Mesothelial cell of epicardium (in vitro differentiated cells): ENCODE measurements around the gene HAS3. TPM values are rescaled to one million over a fixed set of nuclear protein-coding genes. Genes with fewer than 3 reads are reported as not detected.
A peak's percentile ranks its signal among the peaks of the same experiment; 100 is the strongest.

Source experiments
- DNase-seq, 2 experiments: peaks; one replicate each; pipeline ENCODE4 v3.0.0; 2021; ENCODE audit warnings: low spot score in 2 of 2; ENCODE audit not compliant: unreplicated experiment in 2 of 2
- H3K27ac Mint-ChIP-seq: 2 replicates; pipeline ENCODE4 v1.8.0; 2021; ENCODE audit warnings: mixed read lengths
- H3K27me3 Mint-ChIP-seq: 2 replicates; pipeline ENCODE4 v1.8.0; 2021; ENCODE audit warnings: low read depth, mixed read lengths
- H3K36me3 Mint-ChIP-seq: 2 replicates; pipeline ENCODE4 v1.8.0; 2021; ENCODE audit warnings: mixed read lengths
- H3K4me1 Mint-ChIP-seq: 2 replicates; pipeline ENCODE4 v1.8.0; 2021; ENCODE audit warnings: mixed read lengths
- H3K4me3 Mint-ChIP-seq: 2 replicates; pipeline ENCODE4 v1.8.0; 2021; ENCODE audit warnings: mild to moderate bottlenecking, moderate library complexity, mixed read lengths
- H3K9me3 Mint-ChIP-seq: 2 replicates; pipeline ENCODE4 v1.8.0; 2021; ENCODE audit warnings: mixed read lengths
- CTCF ChIP-seq: fragments of 200-600 bp; sonication (generic); IDR thresholded peaks from one replicate; pipeline ENCODE4 v1.5.0; 2021; ENCODE audit warnings: antibody characterized with exemption; ENCODE audit not compliant: unreplicated experiment
- total RNA-seq: library from RNA; stranded (reverse); gene quantifications from 3 replicates; pipeline ENCODE4 v1.2.1, GENCODE V29; 2021

Gene HAS3
- total RNA-seq, 1 donor from 2014 or later = 0.92 TPM

GRCh38 chr16:69085032-69085695 lies 20.3 kb upstream of the HAS3 start:
- H3K4me3 Mint-ChIP-seq = no peak overlapping the region
- H3K27me3 Mint-ChIP-seq = no peaks in the 10 kb centered on the region
- H3K4me1 Mint-ChIP-seq = peaks cover 3% of the 10 kb centered on the region
- H3K27ac Mint-ChIP-seq = no peak overlapping the region
- no peak for DNase-seq
- no peak for TF ChIP-seq CTCF
- H3K9me3 Mint-ChIP-seq = no peaks in the 10 kb centered on the region
- H3K36me3 Mint-ChIP-seq = no peaks in the 10 kb centered on the region

- Mint-ChIP-seq H3K4me1 (peaks cover 3% of the 10 kb centered on the region), H3K36me3 (no peaks in the 10 kb centered on the region), H3K27me3 (no peaks in the 10 kb centered on the region), H3K9me3 (no peaks in the 10 kb centered on the region), H3K4me3 (no peak overlapping the region), H3K27ac (peak overlapping the region; percentile 56)
- no peak for DNase-seq
- no peak for TF ChIP-seq CTCF
Measured at GRCh38 chr16:69087161-69087581, 18.3 kb upstream of the HAS3 start.

GRCh38 chr16:69088684-69089083 lies 16.8 kb upstream of the HAS3 start:
- no peak for TF ChIP-seq CTCF
- Mint-ChIP-seq H3K36me3 (no peaks in the 10 kb centered on the region), H3K27me3 (no peaks in the 10 kb centered on the region), H3K27ac (no peak overlapping the region), H3K4me1 (peaks cover 3% of the 10 kb centered on the region), H3K9me3 (no peaks in the 10 kb centered on the region), H3K4me3 (no peak overlapping the region)
- no peak for DNase-seq

GRCh38 chr16:69089091-69089910 lies 16.2 kb upstream of the HAS3 start:
- Mint-ChIP-seq H3K4me3 (no peak overlapping the region), H3K36me3 (no peaks in the 10 kb centered on the region), H3K9me3 (no peaks in the 10 kb centered on the region), H3K4me1 (peaks cover 3% of the 10 kb centered on the region), H3K27ac (no peak overlapping the region), H3K27me3 (no peaks in the 10 kb centered on the region)
- DNase-seq = no peak
- no peak for TF ChIP-seq CTCF

GRCh38 chr16:69093974-69094373 lies 11.5 kb upstream of the HAS3 start:
- Mint-ChIP-seq H3K27me3 (no peaks in the 10 kb centered on the region), H3K27ac (no peak overlapping the region)
- no peak for TF ChIP-seq CTCF

More at GRCh38 chr16:69093974-69094373, 11.5 kb upstream of the HAS3 start:
- no peaks in the 10 kb centered on the region for H3K9me3 Mint-ChIP-seq
- H3K4me1 Mint-ChIP-seq = peaks cover 3% of the 10 kb centered on the region
- H3K36me3 Mint-ChIP-seq = no peaks in the 10 kb centered on the region
- H3K4me3 Mint-ChIP-seq = no peak overlapping the region
- DNase-seq = no peak
